Measurements from ENCODE around the gene IRF2BP1.

DNA sequence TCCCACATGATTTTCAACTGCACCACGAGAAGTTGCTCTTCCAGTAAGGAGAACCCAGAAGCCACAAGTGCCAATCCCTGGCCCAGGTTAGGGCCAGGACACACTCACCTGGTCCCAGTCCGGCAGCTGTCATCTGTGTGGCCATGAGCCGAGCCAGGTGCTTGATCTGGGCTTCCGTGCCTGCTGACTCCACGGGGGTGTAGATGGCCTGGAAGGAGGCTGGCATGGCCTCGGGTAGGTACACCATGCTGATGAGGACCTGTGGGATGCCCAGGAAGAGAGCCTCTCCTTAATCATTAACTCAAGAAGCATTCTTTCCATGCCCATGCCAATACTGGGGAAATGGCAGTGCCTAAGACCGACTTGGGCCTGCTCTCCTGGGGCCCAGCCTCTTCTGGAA is 51.0 kb downstream of the IRF2BP1 start:
- TF ChIP-seq CTCF (IDR thresholded peaks at IDR 0.05; ENCODE audit: low read length), result no peak
- TF ChIP-seq EZH2 (optimal IDR thresholded peaks at IDR 0.05; ENCODE audit: low read depth, low read length), result no peak
